ENCODE measurements around the gene TMEM178A. TPM values are rescaled to one million over a fixed set of nuclear protein-coding genes. Genes with fewer than 3 reads are reported as not detected.

The TMEM178A gene
- polyA plus RNA-seq, 6 donors from 2014 or later, result not detected

DNA sequence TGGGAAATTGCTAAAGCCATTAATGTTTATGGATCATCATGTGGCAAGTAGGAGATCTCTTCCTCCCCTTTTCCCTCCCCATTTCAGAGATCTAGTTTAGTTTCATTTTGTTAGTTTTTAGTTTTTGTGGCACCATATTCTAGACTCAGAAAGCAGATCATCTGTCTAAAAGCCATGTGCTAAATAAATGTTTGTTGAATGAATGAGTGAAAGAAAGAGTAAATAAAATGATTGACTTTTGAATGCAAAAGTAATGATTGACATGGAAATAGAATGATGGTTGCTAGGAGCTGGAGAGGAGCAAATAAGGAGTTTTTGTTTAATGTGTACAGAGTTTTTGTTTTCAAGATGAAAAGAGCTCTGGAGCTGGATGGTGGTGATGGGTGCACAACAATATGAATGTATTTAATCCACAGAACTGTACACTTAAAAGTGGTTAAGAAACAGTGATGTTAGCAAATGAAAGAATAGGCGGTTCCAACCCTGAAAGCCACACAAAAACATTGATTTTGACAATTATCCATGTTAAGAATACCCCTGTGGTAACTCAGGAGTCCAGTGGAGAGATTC is 23.6 kb downstream of the TMEM178A start:
- Mint-ChIP-seq H3K4me3 (peak overlapping the region in 1 of 8 donors; percentile 0), H3K9me3 (peaks cover 5 to 29% (median 14%) of the 10 kb centered on the region in 7 donors), H3K27me3 (peaks cover 12 to 25% (median 12%) of the 10 kb centered on the region in 3 donors), H3K27ac (no peak overlapping the region), H3K36me3 (peaks cover 0 to 8% of the 10 kb centered on the region in 2 donors), H3K4me1 (no peaks in the 10 kb centered on the region)
- no peak for DNase-seq
- no peak for ATAC-seq (ENCODE audit: low read depth in 2 of 2)

DNA sequence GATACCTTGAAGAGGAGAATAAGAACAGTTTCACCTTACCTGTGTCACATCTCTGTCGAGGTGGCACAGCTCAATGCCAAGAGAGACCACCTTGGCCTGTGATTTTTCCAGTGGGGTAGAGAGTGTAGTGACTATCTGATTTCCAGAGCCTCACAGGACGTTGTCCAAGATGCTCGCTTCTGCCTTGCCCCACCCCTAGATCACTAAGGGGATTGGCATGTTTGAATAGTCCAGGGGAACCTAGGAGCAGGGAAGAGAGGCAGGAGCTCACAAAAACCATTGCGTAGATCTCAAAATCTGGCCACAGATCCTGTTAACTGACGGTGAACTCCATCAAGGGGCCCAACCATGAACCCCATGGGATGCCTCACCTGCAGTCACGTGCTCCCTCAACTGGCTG is 24.2 kb downstream of the TMEM178A start:
- Mint-ChIP-seq H3K36me3 (peaks cover 0 to 8% of the 10 kb centered on the region in 2 donors), H3K4me1 (no peaks in the 10 kb centered on the region), H3K4me3 (no peak overlapping the region), H3K27me3 (peaks cover 10 to 20% (median 12%) of the 10 kb centered on the region in 3 donors), H3K9me3 (peaks cover 5 to 29% (median 14%) of the 10 kb centered on the region in 7 donors), H3K27ac (no peak overlapping the region)
- ATAC-seq (ENCODE audit: low read depth in 2 of 2), result no peak
- DNase-seq, result no peak

DNA sequence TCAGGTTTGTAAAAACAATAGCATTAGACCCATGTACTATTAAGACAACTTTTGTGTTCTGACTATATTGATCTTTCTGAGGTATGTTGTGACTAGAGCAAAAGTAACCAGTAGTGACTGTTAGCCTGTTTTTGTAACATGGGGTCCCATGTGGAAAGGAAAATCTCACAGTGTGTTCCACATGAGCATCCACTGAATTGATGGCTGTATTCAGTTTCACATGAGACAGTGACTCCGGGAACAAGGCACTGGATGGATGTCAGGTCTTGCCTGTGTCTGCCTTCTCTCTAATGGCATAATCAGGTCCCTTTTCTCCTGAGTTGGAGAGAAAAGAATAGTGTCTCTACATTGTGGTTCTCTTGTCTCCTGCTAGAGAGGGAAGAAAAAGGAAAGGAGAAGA is 27.5 kb downstream of the TMEM178A start:
- Mint-ChIP-seq H3K27me3 (peaks cover 4 to 20% (median 10%) of the 10 kb centered on the region in 3 donors), H3K36me3 (peaks cover 0 to 8% of the 10 kb centered on the region in 2 donors), H3K4me3 (no peak overlapping the region), H3K4me1 (no peaks in the 10 kb centered on the region), H3K27ac (peak overlapping the region in 1 of 6 donors; percentile 43), H3K9me3 (peaks cover 5 to 29% (median 14%) of the 10 kb centered on the region in 7 donors)
- no peak for DNase-seq
- no peak for ATAC-seq (ENCODE audit: low read depth in 2 of 2)

DNA sequence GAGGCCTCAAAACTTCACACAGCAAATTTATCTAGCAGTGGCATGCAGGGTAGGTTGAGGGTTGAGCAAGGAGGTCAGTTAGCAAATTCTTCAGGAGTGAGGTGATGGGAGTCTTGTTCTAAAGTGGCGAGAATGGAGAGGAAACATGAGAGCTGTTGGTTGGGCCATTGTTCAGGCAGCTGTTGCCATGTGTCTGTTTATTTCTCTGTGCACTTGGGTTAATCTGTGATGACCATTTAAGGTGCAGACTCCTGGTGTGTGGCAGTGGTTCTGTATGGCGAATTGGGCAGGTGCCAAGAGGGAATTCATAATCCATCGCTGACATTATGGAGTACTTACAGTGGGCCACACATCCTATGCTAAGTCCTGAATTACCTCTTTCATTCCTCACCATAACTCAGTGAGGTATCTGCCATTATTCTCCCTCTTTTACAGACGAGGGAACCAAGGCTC is 30.4 kb downstream of the TMEM178A start:
- Mint-ChIP-seq H3K9me3 (peaks cover 0 to 30% (median 15%) of the 10 kb centered on the region in 7 donors), H3K4me3 (no peak overlapping the region), H3K27me3 (peaks cover 0 to 8% (median 5%) of the 10 kb centered on the region in 3 donors), H3K36me3 (peaks cover 9 to 10% of the 10 kb centered on the region in 2 donors), H3K4me1 (no peaks in the 10 kb centered on the region), H3K27ac (peak overlapping the region in 1 of 6 donors; percentile 56)
- ATAC-seq (ENCODE audit: low read depth in 2 of 2) (no peak), DNase-seq (no peak)

DNA sequence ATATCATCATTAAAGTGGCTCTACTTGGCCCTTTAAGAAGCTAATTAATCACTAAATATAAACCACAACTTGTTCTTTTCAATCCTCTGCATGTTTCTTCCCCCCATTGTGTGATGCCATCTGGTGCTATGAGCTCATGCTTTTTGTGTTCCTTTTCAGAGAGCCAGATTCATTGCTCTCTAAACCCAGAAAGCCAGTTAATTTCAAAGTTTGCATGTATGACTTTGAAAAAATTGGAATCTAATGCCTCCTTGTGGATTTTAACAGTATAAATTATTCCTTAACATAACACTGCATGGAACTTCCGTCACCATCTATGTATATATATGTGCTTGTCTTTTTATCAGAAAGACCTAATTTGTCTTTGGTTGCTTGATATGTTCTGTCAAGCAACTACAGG is 31.1 kb downstream of the TMEM178A start:
- Mint-ChIP-seq H3K36me3 (peaks cover 15 to 16% of the 10 kb centered on the region in 2 donors), H3K27me3 (peaks cover 0 to 8% (median 5%) of the 10 kb centered on the region in 3 donors), H3K9me3 (peaks cover 0 to 30% (median 21%) of the 10 kb centered on the region in 7 donors), H3K4me1 (no peaks in the 10 kb centered on the region), H3K27ac (no peak overlapping the region), H3K4me3 (no peak overlapping the region)
- no peak for ATAC-seq (ENCODE audit: low read depth in 2 of 2)
- no peak for DNase-seq

DNA sequence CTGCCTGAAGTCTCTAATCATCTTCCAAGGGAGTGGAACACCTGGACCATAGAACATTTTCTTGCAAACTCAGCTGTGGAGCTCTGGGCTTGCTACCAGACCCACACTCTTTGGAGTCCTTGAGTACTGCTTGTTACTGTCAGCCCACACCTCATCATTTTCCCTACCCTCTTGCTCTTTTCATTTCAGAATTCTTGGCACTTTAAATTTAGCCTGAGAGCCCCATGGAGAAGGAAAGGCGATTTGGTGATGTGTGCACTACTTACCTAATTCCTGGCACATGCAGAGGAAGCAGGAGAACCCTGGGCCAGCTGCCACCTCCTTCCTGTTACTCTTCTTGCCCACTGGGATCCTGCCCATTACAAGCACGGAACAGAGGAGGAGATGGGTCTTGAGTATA is 31.7 kb downstream of the TMEM178A start:
- Mint-ChIP-seq H3K4me1 (no peaks in the 10 kb centered on the region), H3K9me3 (peaks cover 5 to 33% (median 24%) of the 10 kb centered on the region in 7 donors), H3K4me3 (no peak overlapping the region), H3K27ac (no peak overlapping the region), H3K36me3 (peaks cover 15 to 22% of the 10 kb centered on the region in 2 donors), H3K27me3 (peaks cover 0 to 8% (median 5%) of the 10 kb centered on the region in 3 donors)
- DNase-seq (no peak), ATAC-seq (ENCODE audit: low read depth in 2 of 2) (no peak)

DNA sequence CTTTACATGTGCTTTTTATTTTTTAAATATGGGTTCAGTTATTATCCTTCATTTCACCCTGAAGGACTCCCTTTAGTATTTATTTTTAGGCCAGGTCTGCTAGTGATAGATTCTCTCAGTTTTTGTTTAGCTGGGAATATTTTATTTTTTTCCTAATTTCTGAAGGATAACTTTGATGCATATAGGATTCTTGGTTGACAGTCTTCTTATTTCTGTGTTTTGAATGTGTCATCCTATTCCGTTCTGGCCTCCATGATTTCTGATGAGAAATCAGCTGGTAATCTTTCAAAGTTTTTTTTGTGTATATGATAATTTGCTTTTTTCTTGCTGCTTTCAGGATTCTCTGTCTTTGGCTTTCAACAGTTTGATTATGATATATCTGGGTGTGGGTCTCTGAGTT is 35.4 kb downstream of the TMEM178A start:
- Mint-ChIP-seq H3K4me1 (no peaks in the 10 kb centered on the region), H3K4me3 (no peak overlapping the region), H3K36me3 (peaks cover 18 to 24% of the 10 kb centered on the region in 2 donors), H3K9me3 (peaks cover 5 to 48% (median 30%) of the 10 kb centered on the region in 7 donors), H3K27me3 (peaks cover 0 to 4% (median 0%) of the 10 kb centered on the region in 3 donors), H3K27ac (no peak overlapping the region)
- DNase-seq, result no peak
- ATAC-seq (ENCODE audit: low read depth in 2 of 2), result no peak

DNA sequence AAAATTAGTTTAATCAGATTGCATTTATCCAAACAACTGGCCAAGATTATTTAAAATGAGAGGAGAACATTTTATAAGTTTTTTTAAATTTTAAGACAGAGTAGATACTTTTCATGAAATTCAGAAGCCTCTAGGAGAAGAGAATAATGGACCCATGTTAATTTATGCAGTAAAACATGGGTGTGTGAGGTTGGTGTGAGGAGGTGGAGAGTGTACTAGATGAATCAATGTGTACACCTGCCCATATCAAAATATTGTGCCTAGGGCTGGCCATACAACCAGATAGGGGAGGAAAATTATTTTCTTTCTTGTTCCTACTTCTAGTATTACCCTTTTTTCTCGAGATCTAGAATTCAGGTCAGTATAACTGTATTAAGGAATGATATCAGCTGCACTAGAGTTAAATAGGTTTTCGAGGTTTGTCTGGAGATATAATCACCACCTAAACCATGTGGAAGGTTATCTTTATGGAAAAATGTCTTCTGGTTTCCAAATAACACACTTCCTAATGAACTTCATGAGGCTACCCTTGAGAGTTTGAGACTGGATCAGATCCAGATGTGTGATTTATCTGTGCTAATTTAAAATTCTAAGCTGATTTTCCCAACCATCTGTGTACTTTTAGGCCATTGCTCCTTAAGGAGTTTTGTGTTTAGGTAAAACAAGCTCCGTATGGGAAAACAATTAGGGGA is 37.6 kb downstream of the TMEM178A start:
- Mint-ChIP-seq H3K9me3 (peaks cover 5 to 54% (median 30%) of the 10 kb centered on the region in 7 donors), H3K4me3 (no peak overlapping the region), H3K36me3 (peaks cover 24 to 31% of the 10 kb centered on the region in 2 donors), H3K27ac (no peak overlapping the region), H3K27me3 (peaks cover 0 to 16% (median 0%) of the 10 kb centered on the region in 3 donors), H3K4me1 (no peaks in the 10 kb centered on the region)
- no peak for ATAC-seq (ENCODE audit: low read depth in 2 of 2)
- no peak for DNase-seq

DNA sequence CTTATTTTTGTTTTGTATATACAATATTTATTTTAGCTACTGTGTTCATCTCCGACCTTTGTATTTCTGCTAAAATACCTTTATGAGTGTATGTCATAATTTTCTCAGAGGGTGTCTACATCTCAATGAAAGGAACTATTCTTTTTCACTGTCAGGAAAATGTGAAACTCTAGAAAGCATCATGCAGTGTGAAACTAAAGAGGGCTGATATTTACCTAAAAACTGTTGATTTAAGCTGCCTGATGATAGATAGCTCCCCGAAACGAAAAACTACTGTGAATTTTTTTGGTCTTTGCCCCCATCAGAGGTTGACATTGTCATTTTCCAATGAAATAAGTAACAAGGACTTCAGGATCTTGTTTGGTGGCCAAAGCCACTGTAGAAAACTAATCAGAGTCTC is 38.8 kb downstream of the TMEM178A start:
- Mint-ChIP-seq H3K4me3 (no peak overlapping the region), H3K9me3 (peaks cover 5 to 50% (median 27%) of the 10 kb centered on the region in 7 donors), H3K27ac (no peak overlapping the region), H3K36me3 (peaks cover 21 to 31% of the 10 kb centered on the region in 2 donors), H3K27me3 (peaks cover 0 to 23% (median 0%) of the 10 kb centered on the region in 3 donors), H3K4me1 (no peaks in the 10 kb centered on the region)
- DNase-seq (no peak), ATAC-seq (ENCODE audit: low read depth in 2 of 2) (no peak)

DNA sequence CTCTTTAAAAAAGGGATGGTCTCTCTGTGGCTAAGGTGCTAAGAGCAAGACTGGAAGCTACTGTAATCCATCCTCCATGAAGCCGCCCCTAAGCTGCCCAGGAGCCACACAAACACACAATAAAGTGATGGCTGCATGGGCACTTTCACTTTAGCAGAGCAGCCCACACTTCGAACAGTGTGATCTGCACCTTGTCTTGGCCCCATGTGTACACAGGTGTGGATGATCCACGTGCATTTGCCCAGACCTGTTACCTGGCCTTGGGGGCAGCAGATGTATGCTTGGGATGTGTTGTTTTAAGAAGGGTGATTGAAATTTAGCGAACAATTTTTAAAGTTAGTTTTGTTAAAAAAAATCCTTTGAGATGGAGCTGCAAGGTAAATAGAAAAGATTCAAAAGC is 39.9 kb downstream of the TMEM178A start:
- Mint-ChIP-seq H3K4me3 (no peak overlapping the region), H3K27ac (no peak overlapping the region), H3K36me3 (peaks cover 20 to 27% of the 10 kb centered on the region in 2 donors), H3K27me3 (peaks cover 0 to 27% (median under 1%) of the 10 kb centered on the region in 3 donors), H3K9me3 (peaks cover 5 to 39% (median 23%) of the 10 kb centered on the region in 7 donors), H3K4me1 (no peaks in the 10 kb centered on the region)
- ATAC-seq (ENCODE audit: low read depth in 2 of 2) (no peak), DNase-seq (no peak)

DNA sequence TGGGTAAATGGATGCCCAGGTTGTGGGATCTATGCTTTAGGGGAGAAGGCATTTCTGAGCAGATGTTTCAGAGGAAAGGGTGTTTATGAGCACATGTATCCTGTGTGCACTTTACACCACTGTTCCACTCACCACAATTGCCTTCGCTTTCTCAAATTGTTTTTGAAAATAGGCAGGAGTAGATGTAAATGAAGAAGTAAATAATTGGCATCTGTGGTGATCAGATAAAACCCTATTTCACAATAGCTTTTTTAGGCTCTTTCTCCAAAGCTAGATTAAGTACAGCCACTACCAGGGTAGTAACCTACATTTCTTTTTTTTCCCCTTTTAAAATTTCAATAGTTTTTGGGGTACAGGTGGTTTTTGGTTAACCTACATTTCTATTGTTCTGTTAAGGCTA is 40.6 kb downstream of the TMEM178A start:
- H3K4me3 Mint-ChIP-seq, result no peak overlapping the region
- H3K27ac Mint-ChIP-seq, result no peak overlapping the region
- DNase-seq, result no peak
- H3K9me3 Mint-ChIP-seq, result peaks cover 5 to 33% (median 16%) of the 10 kb centered on the region in 7 donors
- ATAC-seq (ENCODE audit: low read depth in 2 of 2), result no peak
- peaks cover 13 to 20% of the 10 kb centered on the region in 2 donors for H3K36me3 Mint-ChIP-seq
- peaks cover 0 to 27% (median 4%) of the 10 kb centered on the region in 3 donors for H3K27me3 Mint-ChIP-seq
- no peaks in the 10 kb centered on the region for H3K4me1 Mint-ChIP-seq

DNA sequence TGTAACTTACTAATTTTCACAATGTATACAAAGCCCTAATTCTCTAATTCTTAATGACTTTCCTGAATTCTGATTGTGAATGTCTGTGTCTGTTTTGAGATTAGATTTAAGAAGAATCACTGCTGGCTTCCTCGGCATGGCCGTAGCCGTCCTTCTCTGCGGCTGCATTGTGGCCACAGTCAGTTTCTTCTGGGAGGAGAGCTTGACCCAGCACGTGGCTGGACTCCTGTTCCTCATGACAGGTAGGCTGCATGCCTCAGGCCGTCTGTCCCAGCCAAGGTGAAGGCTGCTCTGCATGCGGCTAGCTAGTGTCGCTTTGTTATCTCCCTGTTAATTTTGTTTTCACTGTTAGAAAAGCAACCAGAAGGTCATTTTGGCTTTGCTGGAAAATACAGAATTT is 41.2 kb downstream of the TMEM178A start:
- ATAC-seq (ENCODE audit: low read depth in 2 of 2), result no peak
- H3K36me3 Mint-ChIP-seq, result peaks cover 9 to 14% of the 10 kb centered on the region in 2 donors
- DNase-seq, result no peak
- peaks cover 3 to 26% (median 11%) of the 10 kb centered on the region in 7 donors for H3K9me3 Mint-ChIP-seq
- no peaks in the 10 kb centered on the region for H3K4me1 Mint-ChIP-seq
- no peak overlapping the region for H3K27ac Mint-ChIP-seq
- H3K27me3 Mint-ChIP-seq, result peaks cover 0 to 27% (median 4%) of the 10 kb centered on the region in 3 donors
- H3K4me3 Mint-ChIP-seq, result no peak overlapping the region

DNA sequence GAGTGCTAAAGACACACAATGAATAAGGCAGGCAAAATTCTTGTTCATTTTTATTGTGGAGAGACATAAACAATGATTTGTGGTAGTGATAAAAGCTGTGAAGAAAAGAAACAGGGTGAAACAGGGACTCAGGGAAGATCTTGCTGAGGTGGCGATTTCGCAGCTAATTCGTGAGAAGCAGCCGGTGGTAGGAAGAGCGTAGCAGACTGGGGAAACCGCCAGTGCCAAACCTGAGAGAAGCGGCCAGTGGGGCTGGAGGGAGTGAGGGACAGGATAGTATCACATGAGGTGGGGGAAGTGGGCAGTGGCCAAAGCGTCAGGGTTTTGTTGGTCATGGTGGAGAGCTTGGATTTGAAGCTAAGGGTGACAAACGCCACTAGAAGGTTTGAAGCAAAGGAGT is 42.3 kb downstream of the TMEM178A start:
- Mint-ChIP-seq H3K36me3 (peaks cover 7 to 8% of the 10 kb centered on the region in 2 donors), H3K9me3 (peaks cover 0 to 16% (median 3%) of the 10 kb centered on the region in 7 donors), H3K27ac (peak overlapping the region in 2 of 6 donors; percentile 7 to 22), H3K27me3 (peaks cover 0 to 27% (median 4%) of the 10 kb centered on the region in 3 donors), H3K4me1 (no peaks in the 10 kb centered on the region), H3K4me3 (no peak overlapping the region)
- ATAC-seq (ENCODE audit: low read depth in 2 of 2), result no peak
- DNase-seq, result no peak

DNA sequence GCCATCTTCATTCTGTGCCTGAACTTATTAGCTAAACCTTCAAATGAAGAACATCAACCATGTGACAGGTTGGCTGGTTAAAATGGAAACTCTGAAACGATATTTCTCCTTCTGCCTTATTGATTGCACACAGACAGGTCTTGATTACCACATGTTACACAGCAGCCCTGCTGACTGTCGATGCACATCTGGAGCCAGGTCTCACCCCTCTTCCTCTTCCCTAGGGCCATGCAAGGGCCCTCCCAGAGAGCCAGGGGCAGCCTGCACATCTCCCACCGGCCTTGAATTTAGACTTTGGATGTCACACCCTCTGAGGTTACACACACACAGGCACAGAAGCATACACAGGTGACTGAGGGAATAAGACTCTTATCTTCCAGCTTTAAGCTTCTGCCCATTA is 45.1 kb downstream of the TMEM178A start:
- Mint-ChIP-seq H3K9me3 (peaks cover 0 to 6% (median 0%) of the 10 kb centered on the region in 7 donors), H3K27me3 (peaks cover 0 to 26% (median 4%) of the 10 kb centered on the region in 3 donors), H3K27ac (peak overlapping the region in 1 of 6 donors; percentile 72), H3K36me3 (peaks cover 6 to 8% of the 10 kb centered on the region in 2 donors), H3K4me1 (no peaks in the 10 kb centered on the region), H3K4me3 (no peak overlapping the region)
- DNase-seq, result no peak
- no peak for ATAC-seq (ENCODE audit: low read depth in 2 of 2)
